ENCODE measurements around the gene DHRS3.

DNA sequence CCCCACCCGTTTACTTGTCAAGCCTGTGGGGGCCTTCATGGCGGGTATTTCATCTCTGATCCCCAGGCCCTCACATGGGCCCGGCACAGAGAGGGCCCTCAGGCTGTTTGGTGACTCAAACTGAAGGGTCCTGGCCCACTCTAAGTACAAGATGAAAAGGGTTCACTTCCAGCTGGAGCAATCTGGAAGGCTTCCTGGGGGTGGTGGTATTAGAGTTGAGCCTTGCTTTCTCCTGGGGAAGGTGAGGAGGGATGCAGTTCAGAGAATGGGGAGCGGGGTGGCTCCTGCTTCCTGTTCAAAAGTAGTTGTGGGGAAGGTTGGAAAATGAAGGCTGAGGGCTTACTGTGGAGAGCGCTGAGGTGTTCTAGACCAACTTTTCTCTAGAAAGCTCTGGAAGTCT is 47.7 kb downstream of the DHRS3 start:
- TF ChIP-seq POLR2AphosphoS5 (IDR thresholded peaks at IDR 0.05; ENCODE audit: borderline replicate concordance, low read depth, low read length), result no peak
- TF ChIP-seq EZH2 (IDR thresholded peaks at IDR 0.05), result no peak

Measured in SK-N-MC (cell line).